ENCODE measurements around the gene FHOD1.

FHOD1 gene

DNA sequence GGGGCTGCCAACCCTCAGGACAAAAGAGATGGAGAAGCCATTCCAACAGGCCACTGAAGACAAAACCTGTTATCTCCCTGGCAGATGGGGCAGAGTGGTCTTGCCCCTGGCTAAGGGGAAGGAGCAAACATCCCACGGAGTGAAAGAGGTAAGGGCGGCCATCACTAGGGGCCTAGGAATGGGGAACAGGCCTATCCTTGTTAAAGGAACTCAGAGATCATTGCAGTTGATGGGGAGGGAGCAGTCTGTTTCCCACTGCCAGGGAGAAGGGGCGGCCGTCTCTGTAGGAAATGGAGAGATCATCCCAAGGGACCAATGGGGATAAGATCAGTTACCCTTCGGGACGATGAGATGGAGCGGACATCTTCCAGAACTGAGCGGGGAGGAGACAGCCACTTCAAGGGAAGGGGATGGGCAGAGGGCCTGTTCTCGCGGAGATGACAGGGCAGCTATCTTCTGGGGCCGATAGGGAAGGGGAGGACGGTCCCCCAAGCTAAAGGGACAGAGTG is 20.9 kb downstream of the FHOD1 start:
- 8% methylated on average over 12 of the region's 12 CpGs for WGBS (ENCODE audit: insufficient coverage)
- H3K4me1 ChIP-seq (ENCODE audit: control extremely low read depth in 1 of 4, control insufficient read depth in 4 of 4, insufficient read depth in 4 of 4, low read length in 3 of 4) = peaks cover 11 to 42% (median 32%) of the 10 kb centered on the region in 4 experiments

DNA sequence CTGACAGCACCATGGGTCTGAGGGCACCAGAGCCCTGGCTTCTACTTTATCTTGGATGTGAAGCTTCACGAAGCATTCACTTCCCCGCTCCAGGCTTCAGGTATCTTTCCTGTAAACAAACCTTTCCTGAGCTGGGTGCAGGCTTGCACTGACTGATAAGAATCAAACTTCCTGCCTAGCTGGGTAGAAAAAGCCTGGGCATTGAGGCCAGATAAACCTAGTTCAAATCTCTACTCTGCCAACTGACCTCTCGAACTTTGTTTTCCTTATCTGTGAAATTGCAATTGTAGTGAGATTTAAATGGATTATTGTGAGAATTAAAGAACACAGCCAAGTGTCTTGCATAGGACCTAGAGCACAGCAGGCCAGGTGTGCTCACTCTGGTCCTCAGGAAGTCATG is 23.3 kb downstream of the FHOD1 start:
- Histone ChIP-seq H3K36me3 (ENCODE audit: control insufficient read depth in 4 of 4, insufficient read depth in 4 of 4, low read length in 3 of 4) (peaks cover 3 to 12% (median 8%) of the 10 kb centered on the region in 4 experiments), H3K27me3 (replicated peaks in 2 of 5; ENCODE audit: control insufficient read depth in 4 of 5, insufficient read depth in 5 of 5, low read length in 4 of 5) (no peaks in the 10 kb centered on the region), H3K27ac (ENCODE audit: insufficient read depth in 1 of 2, low read depth in 1 of 2, low read length in 2 of 2, poor library complexity in 1 of 2, severe bottlenecking in 2 of 2) (peak overlapping the region in 1 of 2 experiments; percentile 18), H3K4me3 (ENCODE audit: control insufficient read depth in 1 of 7, extremely low read depth in 1 of 7, insufficient read depth in 4 of 7, low read depth in 2 of 7, low read length in 6 of 7) (peak overlapping the region in 2 of 7 experiments; percentile 1 to 19), H3K9me3 (ENCODE audit: control extremely low read depth in 1 of 5, control insufficient read depth in 4 of 5, insufficient read depth in 2 of 5, low read depth in 1 of 5, low read length in 4 of 5) (no peaks in the 10 kb centered on the region), H3K4me1 (ENCODE audit: control extremely low read depth in 1 of 4, control insufficient read depth in 4 of 4, insufficient read depth in 4 of 4, low read length in 3 of 4) (peaks cover 11 to 42% (median 33%) of the 10 kb centered on the region in 4 experiments)
- no peak for DNase-seq
- 0% methylated on average over 3 of the region's 3 CpGs for WGBS (ENCODE audit: insufficient coverage)
- CTCF ChIA-PET = interaction anchor here (0.7 to 1.2 kb wide), 7 partner anchors 8 to 64 kb away, joined by 3 to 4 read pairs (median 3); partner anchors contain the start of gene FHOD1
- POLR2A ChIA-PET = interaction anchor here (1.3 kb wide), 1 partner anchor 20 kb away, joined by 3 read pairs; no protein-coding TSS in a partner anchor

More for the DNA sequence above, 20.9 kb downstream of the FHOD1 start:
- DNase-seq = no peak
- no peaks in the 10 kb centered on the region for H3K27me3 ChIP-seq (replicated peaks in 2 of 5; ENCODE audit: control insufficient read depth in 4 of 5, insufficient read depth in 5 of 5, low read length in 4 of 5)
- H3K4me3 ChIP-seq (ENCODE audit: control insufficient read depth in 1 of 7, extremely low read depth in 1 of 7, insufficient read depth in 4 of 7, low read depth in 2 of 7, low read length in 6 of 7) = peak overlapping the region; percentile 47 to 97 (median 90)
- peaks cover 3 to 35% (median 30%) of the 10 kb centered on the region in 4 experiments for H3K36me3 ChIP-seq (ENCODE audit: control insufficient read depth in 4 of 4, insufficient read depth in 4 of 4, low read length in 3 of 4)
- POLR2A ChIA-PET = interaction anchor here (1.4 to 3.6 kb wide), 3 partner anchors 12 to 19 kb away, joined by 5 to 42 read pairs (median 6); partner anchors contain the start of gene FHOD1
- CTCF ChIA-PET = interaction anchor here (0.6 to 10.7 kb wide), 13 partner anchors 9 to 288 kb away, joined by 3 to 108 read pairs (median 4); partner anchors contain the start of genes ELMO3, EXOC3L1, FHOD1 and SLC9A5
- peak overlapping the region; percentile 47 to 88 for H3K27ac ChIP-seq (ENCODE audit: insufficient read depth in 1 of 2, low read depth in 1 of 2, low read length in 2 of 2, poor library complexity in 1 of 2, severe bottlenecking in 2 of 2)
- no peaks in the 10 kb centered on the region for H3K9me3 ChIP-seq (ENCODE audit: control extremely low read depth in 1 of 5, control insufficient read depth in 4 of 5, insufficient read depth in 2 of 5, low read depth in 1 of 5, low read length in 4 of 5)

DNA sequence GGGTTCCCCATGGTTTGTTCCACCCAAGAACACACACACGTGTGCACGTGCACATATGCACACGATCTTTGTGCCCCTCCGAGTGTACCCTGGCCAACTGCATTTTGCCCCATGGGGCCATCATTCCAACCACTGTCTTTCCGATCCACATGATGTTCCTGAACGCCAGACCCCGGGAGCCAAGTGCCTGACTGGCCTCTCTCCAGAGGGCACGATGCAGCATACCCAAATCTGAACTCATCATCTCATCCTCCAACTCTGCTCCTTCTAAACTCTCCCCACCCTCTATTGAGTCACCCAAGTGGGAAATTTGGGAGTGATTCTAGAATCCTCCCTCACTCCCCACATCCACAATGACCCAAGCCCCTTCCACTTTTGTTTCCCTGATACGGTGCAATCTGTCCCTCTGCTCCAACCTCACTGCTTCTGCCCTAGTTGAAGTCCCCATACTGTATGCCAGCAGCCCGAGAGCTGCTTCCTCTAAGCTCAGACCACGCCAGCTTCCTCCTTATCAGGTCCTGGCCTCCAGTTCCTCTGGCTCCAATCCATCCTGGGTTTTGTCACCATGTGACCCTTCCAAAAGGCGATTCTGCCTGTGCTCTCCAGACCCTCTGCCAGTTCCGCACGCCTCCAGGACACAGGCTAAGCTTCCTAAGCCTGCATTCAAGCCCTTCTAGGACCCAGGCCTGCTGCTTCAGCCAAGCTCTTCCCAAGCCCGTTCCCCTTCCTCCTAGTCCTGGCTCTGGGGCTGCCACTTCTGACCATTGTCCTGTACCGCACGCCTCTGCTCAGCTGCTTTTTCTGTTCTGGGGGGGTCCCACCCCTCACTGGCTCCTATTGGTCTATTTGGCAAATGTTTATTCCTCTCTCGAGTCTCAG is 30.4 kb downstream of the FHOD1 start:
- H3K27me3 ChIP-seq (replicated peaks in 2 of 5; ENCODE audit: control insufficient read depth in 4 of 5, insufficient read depth in 5 of 5, low read length in 4 of 5) = no peaks in the 10 kb centered on the region
- ChIA-PET CTCF (interaction anchor here (0.6 to 3.1 kb wide), 5 partner anchors 10 to 44 kb away, joined by 3 to 13 read pairs (median 5); partner anchors contain the start of gene TMEM208), POLR2A (interaction anchor here (0.8 to 1.3 kb wide), 2 partner anchors 14 to 29 kb away, joined by 3 to 4 read pairs; no protein-coding TSS in a partner anchor)
- H3K36me3 ChIP-seq (ENCODE audit: control insufficient read depth in 4 of 4, insufficient read depth in 4 of 4, low read length in 3 of 4) = peaks cover 0 to 7% (median 0%) of the 10 kb centered on the region in 4 experiments
- H3K4me3 ChIP-seq (ENCODE audit: control insufficient read depth in 1 of 7, extremely low read depth in 1 of 7, insufficient read depth in 4 of 7, low read depth in 2 of 7, low read length in 6 of 7) = peak overlapping the region in 2 of 7 experiments; percentile 19 to 59
- 26% methylated on average over 18 of the region's 18 CpGs for WGBS (ENCODE audit: insufficient coverage)
- peaks cover 0 to 35% (median 24%) of the 10 kb centered on the region in 4 experiments for H3K4me1 ChIP-seq (ENCODE audit: control extremely low read depth in 1 of 4, control insufficient read depth in 4 of 4, insufficient read depth in 4 of 4, low read length in 3 of 4)
- H3K9me3 ChIP-seq (ENCODE audit: control extremely low read depth in 1 of 5, control insufficient read depth in 4 of 5, insufficient read depth in 2 of 5, low read depth in 1 of 5, low read length in 4 of 5) = no peaks in the 10 kb centered on the region
- H3K27ac ChIP-seq (ENCODE audit: insufficient read depth in 1 of 2, low read depth in 1 of 2, low read length in 2 of 2, poor library complexity in 1 of 2, severe bottlenecking in 2 of 2) = peak overlapping the region in 1 of 2 experiments; percentile 55
- peak; percentile 49 to 72 (median 67) for DNase-seq

DNA sequence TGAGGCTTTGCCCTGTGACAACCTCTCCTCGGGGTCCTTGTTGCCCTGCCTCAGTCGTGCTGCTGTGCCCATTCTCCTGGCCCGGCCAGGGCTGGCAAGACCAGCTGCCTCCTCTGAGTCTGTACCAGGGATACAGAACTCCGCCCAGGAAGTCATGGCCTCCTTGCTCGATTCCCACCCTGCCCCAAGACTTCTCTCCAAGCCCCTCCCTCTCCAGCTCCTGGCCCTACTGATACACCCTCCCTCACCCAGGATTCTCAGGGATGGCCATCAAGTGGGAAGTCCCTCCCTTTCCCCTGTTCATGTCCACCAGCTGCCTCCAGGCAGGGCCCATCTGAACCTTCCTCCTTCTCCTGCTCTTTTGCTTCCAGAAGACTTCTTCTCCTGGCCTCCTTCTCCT is 31.6 kb downstream of the FHOD1 start:
- no peak overlapping the region for H3K4me3 ChIP-seq (ENCODE audit: control insufficient read depth in 1 of 7, extremely low read depth in 1 of 7, insufficient read depth in 4 of 7, low read depth in 2 of 7, low read length in 6 of 7)
- no peak overlapping the region for H3K27ac ChIP-seq (ENCODE audit: insufficient read depth in 1 of 2, low read depth in 1 of 2, low read length in 2 of 2, poor library complexity in 1 of 2, severe bottlenecking in 2 of 2)
- H3K4me1 ChIP-seq (ENCODE audit: control extremely low read depth in 1 of 4, control insufficient read depth in 4 of 4, insufficient read depth in 4 of 4, low read length in 3 of 4) = peaks cover 0 to 35% (median 24%) of the 10 kb centered on the region in 4 experiments
- no peak for DNase-seq
- 78% methylated on average over 5 of the region's 5 CpGs for WGBS (ENCODE audit: insufficient coverage)
- ChIA-PET CTCF (interaction anchor here (1.3 to 1.6 kb wide), 2 partner anchors 8 to 15 kb away, joined by 4 to 6 read pairs; no protein-coding TSS in a partner anchor), POLR2A (no interaction called here)
- H3K27me3 ChIP-seq (replicated peaks in 2 of 5; ENCODE audit: control insufficient read depth in 4 of 5, insufficient read depth in 5 of 5, low read length in 4 of 5) = no peaks in the 10 kb centered on the region
- H3K9me3 ChIP-seq (ENCODE audit: control extremely low read depth in 1 of 5, control insufficient read depth in 4 of 5, insufficient read depth in 2 of 5, low read depth in 1 of 5, low read length in 4 of 5) = no peaks in the 10 kb centered on the region
- H3K36me3 ChIP-seq (ENCODE audit: control insufficient read depth in 4 of 4, insufficient read depth in 4 of 4, low read length in 3 of 4) = peaks cover 0 to 8% (median 2%) of the 10 kb centered on the region in 4 experiments

DNA sequence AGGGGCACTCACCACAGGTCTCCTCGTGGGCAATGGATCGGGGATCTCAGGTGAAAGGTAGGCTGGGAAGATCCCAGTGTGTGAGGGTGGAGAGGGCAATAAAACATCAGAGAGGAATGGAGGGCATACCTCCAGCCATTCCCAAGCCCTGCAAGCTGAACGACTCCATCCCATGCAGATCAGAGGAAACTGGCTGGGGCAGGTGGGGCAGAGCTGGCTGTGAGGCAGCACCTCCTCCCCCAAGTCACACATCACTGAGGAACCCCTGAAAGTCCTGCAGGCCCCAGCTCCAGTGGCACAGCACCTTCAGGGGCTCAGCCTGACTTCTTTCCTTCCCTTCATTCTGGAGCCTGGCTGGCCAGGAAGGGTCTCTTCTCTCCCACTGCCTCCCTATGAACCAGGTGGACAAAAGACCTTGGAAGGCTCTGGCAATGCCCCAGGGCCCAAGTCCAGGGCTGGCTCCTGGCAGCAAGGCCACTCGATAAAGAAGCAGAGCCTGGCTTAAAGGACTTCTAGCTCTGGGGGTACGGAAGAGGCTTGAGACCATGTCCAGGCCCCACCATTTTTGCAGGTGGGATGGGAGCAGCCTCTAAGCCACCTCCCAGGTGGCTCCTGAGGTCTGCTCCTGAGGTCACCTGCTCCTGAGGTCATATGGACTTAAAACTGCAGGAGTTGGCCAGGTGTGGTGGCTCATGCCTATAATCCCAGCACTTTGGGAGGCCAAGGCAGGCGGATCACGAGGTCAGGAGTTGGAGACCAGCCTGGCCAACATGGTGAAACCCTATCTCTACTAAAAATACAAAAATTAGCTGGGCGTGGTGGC is 33.9 kb downstream of the FHOD1 start:
- WGBS (ENCODE audit: insufficient coverage) = 98% methylated on average over 6 of the region's 8 CpGs
- CTCF ChIA-PET = interaction anchor here (0.6 to 1.6 kb wide), 4 partner anchors 9 to 507 kb away, joined by 3 to 6 read pairs (median 4); no protein-coding TSS in a partner anchor
- POLR2A ChIA-PET = no interaction called here
- Histone ChIP-seq H3K27me3 (replicated peaks in 2 of 5; ENCODE audit: control insufficient read depth in 4 of 5, insufficient read depth in 5 of 5, low read length in 4 of 5) (no peaks in the 10 kb centered on the region), H3K36me3 (ENCODE audit: control insufficient read depth in 4 of 4, insufficient read depth in 4 of 4, low read length in 3 of 4) (peaks cover 0 to 13% (median 2%) of the 10 kb centered on the region in 4 experiments), H3K4me1 (ENCODE audit: control extremely low read depth in 1 of 4, control insufficient read depth in 4 of 4, insufficient read depth in 4 of 4, low read length in 3 of 4) (peaks cover 0 to 31% (median 24%) of the 10 kb centered on the region in 4 experiments), H3K27ac (ENCODE audit: insufficient read depth in 1 of 2, low read depth in 1 of 2, low read length in 2 of 2, poor library complexity in 1 of 2, severe bottlenecking in 2 of 2) (no peak overlapping the region), H3K4me3 (ENCODE audit: control insufficient read depth in 1 of 7, extremely low read depth in 1 of 7, insufficient read depth in 4 of 7, low read depth in 2 of 7, low read length in 6 of 7) (no peak overlapping the region), H3K9me3 (ENCODE audit: control extremely low read depth in 1 of 5, control insufficient read depth in 4 of 5, insufficient read depth in 2 of 5, low read depth in 1 of 5, low read length in 4 of 5) (no peaks in the 10 kb centered on the region)
- DNase-seq = no peak

DNA sequence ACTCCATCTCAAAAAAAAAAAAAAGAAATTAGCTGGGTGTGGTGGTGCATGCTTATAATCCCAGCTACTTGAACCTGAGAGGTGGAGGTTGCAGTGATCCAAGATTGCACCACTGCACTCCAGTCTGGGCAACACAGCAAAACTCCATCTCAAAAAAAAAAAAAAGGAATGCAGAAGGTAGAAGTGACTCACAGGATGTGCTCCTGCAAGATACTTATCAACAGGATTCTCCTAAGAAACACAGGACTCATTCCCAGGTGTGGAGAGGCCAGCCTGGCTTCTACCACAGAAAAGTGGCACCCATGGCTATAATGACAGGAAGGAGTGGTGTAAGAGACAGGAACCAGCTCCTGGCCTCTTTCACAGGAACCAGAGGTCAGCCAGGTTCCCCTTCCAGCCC is 34.5 kb downstream of the FHOD1 start:
- ChIA-PET POLR2A (interaction anchor here (0.9 kb wide), 1 partner anchor 35 kb away, joined by 4 read pairs; the partner anchor contains the start of gene FHOD1), CTCF (interaction anchor here (0.6 to 1.6 kb wide), 5 partner anchors 15 to 508 kb away, joined by 3 to 6 read pairs (median 3); no protein-coding TSS in a partner anchor)
- H3K4me1 ChIP-seq (ENCODE audit: control extremely low read depth in 1 of 4, control insufficient read depth in 4 of 4, insufficient read depth in 4 of 4, low read length in 3 of 4) = peaks cover 0 to 29% (median 22%) of the 10 kb centered on the region in 4 experiments
- H3K9me3 ChIP-seq (ENCODE audit: control extremely low read depth in 1 of 5, control insufficient read depth in 4 of 5, insufficient read depth in 2 of 5, low read depth in 1 of 5, low read length in 4 of 5) = no peaks in the 10 kb centered on the region
- no peak overlapping the region for H3K27ac ChIP-seq (ENCODE audit: insufficient read depth in 1 of 2, low read depth in 1 of 2, low read length in 2 of 2, poor library complexity in 1 of 2, severe bottlenecking in 2 of 2)
- H3K36me3 ChIP-seq (ENCODE audit: control insufficient read depth in 4 of 4, insufficient read depth in 4 of 4, low read length in 3 of 4) = peaks cover 0 to 13% (median 3%) of the 10 kb centered on the region in 4 experiments
- no peak for DNase-seq
- H3K4me3 ChIP-seq (ENCODE audit: control insufficient read depth in 1 of 7, extremely low read depth in 1 of 7, insufficient read depth in 4 of 7, low read depth in 2 of 7, low read length in 6 of 7) = no peak overlapping the region
- H3K27me3 ChIP-seq (replicated peaks in 2 of 5; ENCODE audit: control insufficient read depth in 4 of 5, insufficient read depth in 5 of 5, low read length in 4 of 5) = no peaks in the 10 kb centered on the region

Data from common myeloid progenitor, CD34-positive (primary cell).